HEK293 (cell line): ENCODE results near the gene LEPR.

Experiments
- CTCF ChIA-PET: fragments of 350-600 bp; formaldehyde crosslinking; extraction: SDS; loops from one replicate; lab custom pipeline; 2021; ENCODE audit warnings: antibody characterized with exemption; lab: Yijun Ruan, JAX
- POLR2A ChIA-PET: fragments of 300-600 bp; formaldehyde crosslinking; extraction: SDS; loops from one replicate; lab custom pipeline; 2020; ENCODE audit warnings: antibody characterized with exemption, inconsistent platforms; lab: Yijun Ruan, JAX
- H3K27ac ChIP-seq: fragments of 200-500 bp; sonication (Bioruptor generic); 2 replicates; pipeline ENCODE4 v1.5.1; 2014; ENCODE audit warnings: low read depth, low read length, control low read depth, inconsistent platforms; ENCODE audit errors: extremely low read depth
- H3K36me3 ChIP-seq, 2 experiments: fragments of 200-500 bp in 1 of 2; sonication (Bioruptor generic) in 1 of 2; 1 replicate in 1 of 2; 2 replicates in 1 of 2; pipeline ENCODE4 v1.5.1; 2014 to 2017; ENCODE audit warnings: inconsistent platforms in 2 of 2, low read length in 2 of 2; ENCODE audit not compliant: control insufficient read depth in 2 of 2, insufficient read depth in 1 of 2
- H3K4me1 ChIP-seq: fragments of 200-500 bp; sonication (Bioruptor generic); 2 replicates; pipeline ENCODE4 v1.5.1; 2014; ENCODE audit warnings: mild to moderate bottlenecking, low read length, inconsistent platforms; ENCODE audit not compliant: control insufficient read depth, insufficient read depth
- H3K4me3 ChIP-seq: 2 replicates; pipeline ENCODE4 v1.5.1; 2011; ENCODE audit warnings: low read depth, mild to moderate bottlenecking, control low read depth, low read length, moderate library complexity
- H3K9me3 ChIP-seq: fragments of 200-500 bp; sonication (Bioruptor generic); 2 replicates; pipeline ENCODE4 v1.5.1; 2014; ENCODE audit warnings: low read depth, low read length, inconsistent platforms; ENCODE audit not compliant: control insufficient read depth, insufficient read depth
- BCL11B ChIP-seq: fragments of 450-650 bp; formaldehyde crosslinking; IDR thresholded peaks from 2 replicates; pipeline ENCODE4 v1.5.1; 2016; ENCODE audit warnings: low read depth, missing biosample characterization, missing genetic modification characterization
- EGR2 ChIP-seq: fragments of 450-650 bp; formaldehyde crosslinking; IDR thresholded peaks from 2 replicates; pipeline ENCODE4 v1.5.1; 2016; ENCODE audit warnings: low read depth, missing biosample characterization, missing genetic modification characterization
- HOXA7 ChIP-seq: sonication (generic); formaldehyde crosslinking; IDR thresholded peaks from 2 replicates; pipeline ENCODE4 v1.8.1; 2022; ENCODE audit warnings: missing genetic modification reagents, borderline replicate concordance
- IKZF3 ChIP-seq: fragments of 450-650 bp; IDR thresholded peaks from 2 replicates; pipeline ENCODE4 v1.5.0; 2018; ENCODE audit warnings: missing biosample characterization, mild to moderate bottlenecking, missing genetic modification characterization, moderate library complexity
- KLF17 ChIP-seq: fragments of 450-650 bp; formaldehyde crosslinking; IDR thresholded peaks from 2 replicates; pipeline ENCODE4 v1.5.1; 2016; ENCODE audit warnings: missing biosample characterization, missing genetic modification characterization
- KLF8 ChIP-seq: fragments of 450-650 bp; formaldehyde crosslinking; IDR thresholded peaks from 2 replicates; pipeline ENCODE4 v1.5.1; 2016; ENCODE audit warnings: missing biosample characterization, missing genetic modification characterization
- PBX3 ChIP-seq: sonication (generic); formaldehyde crosslinking; IDR thresholded peaks from 2 replicates; pipeline ENCODE4 v1.8.1; 2022; ENCODE audit warnings: mild to moderate bottlenecking, moderate library complexity, missing genetic modification reagents
- PRDM10 ChIP-seq: fragments of 450-650 bp; formaldehyde crosslinking; IDR thresholded peaks from 2 replicates; pipeline ENCODE4 v1.5.1; 2016; ENCODE audit warnings: missing biosample characterization, missing genetic modification characterization
- REPIN1 ChIP-seq: fragments of 450-650 bp; formaldehyde crosslinking; IDR thresholded peaks from 2 replicates; pipeline ENCODE4 v1.5.1; 2017; ENCODE audit warnings: missing biosample characterization, missing genetic modification characterization, low read depth
- TRIM28 ChIP-seq: IDR thresholded peaks from 2 replicates; pipeline ENCODE4 v1.6.1; 2011; ENCODE audit warnings: low read length, control low read depth, borderline replicate concordance
- WT1 ChIP-seq: fragments of 450-650 bp; formaldehyde crosslinking; IDR thresholded peaks from 2 replicates; pipeline ENCODE4 v1.5.1; 2016; ENCODE audit warnings: missing biosample characterization, missing genetic modification characterization
- ZNF132 ChIP-seq: fragments of 450-650 bp; formaldehyde crosslinking; IDR thresholded peaks from 2 replicates; pipeline ENCODE4 v1.5.1; 2017; ENCODE audit warnings: missing biosample characterization, missing genetic modification characterization, borderline replicate concordance
- ZNF221 ChIP-seq: fragments of 450-650 bp; formaldehyde crosslinking; IDR thresholded peaks from 2 replicates; pipeline ENCODE4 v1.5.1; 2017; ENCODE audit warnings: missing biosample characterization, missing genetic modification characterization, borderline replicate concordance
- ZNF239 ChIP-seq: fragments of 450-650 bp; formaldehyde crosslinking; IDR thresholded peaks from 2 replicates; pipeline ENCODE4 v1.5.1; 2016; ENCODE audit warnings: missing biosample characterization, missing genetic modification characterization
- ZNF248 ChIP-seq: fragments of 450-650 bp; formaldehyde crosslinking; IDR thresholded peaks from 2 replicates; pipeline ENCODE4 v1.5.1; 2017; ENCODE audit warnings: missing biosample characterization, missing genetic modification characterization
- ZNF341 ChIP-seq: fragments of 450-650 bp; formaldehyde crosslinking; IDR thresholded peaks from 2 replicates; pipeline ENCODE4; 2016; ENCODE audit warnings: low read depth, missing biosample characterization, missing genetic modification characterization
- ZNF426 ChIP-seq: fragments of 450-650 bp; formaldehyde crosslinking; IDR thresholded peaks from 2 replicates; pipeline ENCODE4 v1.5.1; 2017; ENCODE audit warnings: missing biosample characterization, missing genetic modification characterization, mild to moderate bottlenecking, inconsistent platforms, moderate library complexity
- ZNF510 ChIP-seq: fragments of 450-650 bp; formaldehyde crosslinking; IDR thresholded peaks from 2 replicates; pipeline ENCODE4 v1.5.1; 2018; ENCODE audit warnings: mild to moderate bottlenecking, missing genetic modification characterization, missing biosample characterization; ENCODE audit not compliant: insufficient replicate concordance
- ZNF548 ChIP-seq: fragments of 450-650 bp; formaldehyde crosslinking; IDR thresholded peaks from 2 replicates; pipeline ENCODE4 v1.5.1; 2016; ENCODE audit warnings: missing biosample characterization, missing genetic modification characterization
- ZNF558 ChIP-seq: fragments of 450-650 bp; formaldehyde crosslinking; IDR thresholded peaks from 2 replicates; pipeline ENCODE4 v1.5.1; 2016; ENCODE audit warnings: missing biosample characterization, missing genetic modification characterization
- ZNF792 ChIP-seq: fragments of 450-650 bp; formaldehyde crosslinking; IDR thresholded peaks from 2 replicates; pipeline ENCODE4 v1.5.1; 2016; ENCODE audit warnings: missing biosample characterization, missing genetic modification characterization
- ZSCAN18 ChIP-seq: fragments of 450-650 bp; formaldehyde crosslinking; IDR thresholded peaks from 2 replicates; pipeline ENCODE4 v1.5.1; 2016; ENCODE audit warnings: missing biosample characterization, missing genetic modification characterization
- ZSCAN30 ChIP-seq: fragments of 450-650 bp; IDR thresholded peaks from 2 replicates; pipeline ENCODE4 v1.5.1; 2018; ENCODE audit warnings: missing biosample characterization, mild to moderate bottlenecking, missing genetic modification characterization, moderate library complexity

LEPR gene

GRCh38 chr1:65395887-65396612, 24.4 kb upstream of the LEPR start (continued):
- no peak for TF ChIP-seq PRDM10 (tag by site-specific recombination)
- TF ChIP-seq PBX3: no peak
- no peak for TF ChIP-seq ZNF239 (tag by site-specific recombination)
- TF ChIP-seq EGR2: no peak
- TF ChIP-seq KLF8: no peak
- no peak for TF ChIP-seq BCL11B (tag by site-specific recombination)
- no peak for TF ChIP-seq ZNF558 (tag by site-specific recombination)

- Histone ChIP-seq H3K4me3 (no peak overlapping the region), H3K27ac (no peak overlapping the region), H3K9me3 (no peaks in the 10 kb centered on the region), H3K36me3 (peaks cover 0 to 61% of the 10 kb centered on the region in 2 experiments; a peak in 1 of 3 replicates)
- ChIA-PET CTCF (interaction anchor here (1.2 kb wide), 1 partner anchor 9 kb away, joined by 3 read pairs; no protein-coding TSS in a partner anchor), POLR2A (no interaction called here)
- no peak for TF ChIP-seq ZNF248 (tag by site-specific recombination)
- TF ChIP-seq ZNF426 (tag by site-specific recombination): no peak
- no peak for TF ChIP-seq IKZF3 (tag by site-specific recombination)
- no peak for TF ChIP-seq ZNF221 (tag by site-specific recombination)
- TF ChIP-seq, all 188 proteins: peak for 0
- no peaks in the 10 kb centered on the region for H3K4me1 ChIP-seq
Measured at GRCh38 chr1:65398083-65398482, 22.4 kb upstream of the LEPR start.

- Histone ChIP-seq H3K27ac (no peak overlapping the region), H3K9me3 (no peaks in the 10 kb centered on the region), H3K4me1 (no peaks in the 10 kb centered on the region), H3K4me3 (no peak overlapping the region), H3K36me3 (peaks cover 0 to 58% of the 10 kb centered on the region in 2 experiments; a peak in 1 of 3 replicates)
- TF ChIP-seq ZSCAN18: no peak
- no peak for TF ChIP-seq WT1 (tag by site-specific recombination)
- no peak for TF ChIP-seq ZSCAN30 (tag by site-specific recombination)
- no peak for TF ChIP-seq ZNF510 (tag by site-specific recombination)
- TF ChIP-seq ZNF548 (tag by site-specific recombination): no peak
- no peak for TF ChIP-seq HOXA7
- TF ChIP-seq ZNF341 (tag by site-specific recombination): no peak
- TF ChIP-seq KLF17 (tag by site-specific recombination): no peak
- no peak for TF ChIP-seq ZNF132 (tag by site-specific recombination)
- TF ChIP-seq ZNF792: no peak
- no peak for TF ChIP-seq TRIM28
- TF ChIP-seq REPIN1 (tag by site-specific recombination): no peak
- ChIA-PET POLR2A (no interaction called here), CTCF (interaction anchor here (1.2 kb wide), 1 partner anchor 10 kb away, joined by 3 read pairs; no protein-coding TSS in a partner anchor)
Measured at GRCh38 chr1:65399003-65399402, 21.5 kb upstream of the LEPR start.
